Measurements from ENCODE around the gene AJAP1. TPM values are rescaled to one million over a fixed set of nuclear protein-coding genes. Genes with fewer than 3 reads are reported as not detected.

AJAP1 gene
- 1 to 10 TPM; 5.4 to 5.8 TPM for total RNA-seq
- polyA plus RNA-seq (ENCODE audit: insufficient read depth, low read depth, low replicate concordance): 5.0 TPM
- long read RNA-seq, donor 1, full-length matches to known transcripts: 2 of 2 reads
- long read RNA-seq, donor 1, partial matches to known transcripts: 0 of 2 reads
- long read RNA-seq, donor 1, other reads (novel, unspliced or antisense): 0 of 2 reads
- long read RNA-seq, donor 2, full-length matches to known transcripts: 1 of 1 reads
- long read RNA-seq, donor 2, partial matches to known transcripts: 0 of 1 reads
- long read RNA-seq, donor 2, other reads (novel, unspliced or antisense): 0 of 1 reads

DNA sequence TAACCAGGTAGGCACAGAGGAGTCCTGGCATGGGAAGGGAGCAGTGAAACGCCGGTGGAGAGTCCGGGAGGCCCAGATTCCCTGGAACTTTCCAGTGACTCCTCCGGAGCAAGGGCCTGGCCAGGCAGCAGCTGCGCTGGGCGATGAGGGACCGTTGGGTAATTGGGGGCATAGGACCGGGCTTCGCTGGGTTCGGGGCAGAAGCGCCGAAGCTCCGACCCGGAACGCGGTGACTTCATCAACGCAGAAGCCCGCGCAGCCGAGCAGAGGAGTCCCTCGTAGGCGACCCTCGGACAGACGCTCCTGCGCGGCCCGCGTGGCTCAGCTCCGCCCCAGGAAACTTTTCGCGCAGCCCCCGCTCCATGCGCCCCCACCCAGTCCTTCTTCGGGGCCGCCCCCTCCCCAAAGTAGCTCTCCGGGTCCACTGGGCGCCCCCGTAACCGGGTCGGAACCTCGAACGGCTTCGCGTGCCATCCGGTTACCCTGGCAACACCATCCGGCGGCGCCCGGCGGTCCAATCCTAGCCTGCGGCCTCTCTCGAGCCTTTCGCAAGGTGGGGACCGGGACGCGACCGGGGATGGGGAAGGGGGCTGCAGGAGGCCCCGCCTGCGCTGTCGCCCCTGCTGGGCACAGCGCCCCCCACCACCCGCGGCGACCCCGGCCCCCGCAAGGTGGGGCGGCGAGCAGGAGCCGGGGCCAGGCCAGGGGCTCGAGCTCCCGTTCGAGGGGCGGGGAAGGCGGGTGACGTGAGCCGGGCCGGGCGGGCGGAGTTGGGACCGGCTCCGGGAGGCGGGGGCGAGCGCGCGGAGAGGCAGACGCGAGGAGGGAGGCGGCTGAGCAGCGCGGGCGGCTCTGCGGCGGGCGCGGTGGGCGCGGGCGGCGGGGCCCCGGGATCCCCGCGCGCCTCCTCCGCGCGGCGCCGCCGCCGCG is at the start of gene AJAP1:
TSS of gene AJAP1 (plus strand) at position 814 of the 930 bp plus-strand sequence. CDS start 817 bp downstream, outside the sequence.
- WGBS, 2 donors: 4 to 5% methylated on average over 27 to 64 of the region's 112 CpGs
- no peaks in the 10 kb centered on the region for H3K9me3 ChIP-seq
- H3K36me3 ChIP-seq (ENCODE audit: low read depth, missing control alignments): no peaks in the 10 kb centered on the region
- no peaks in the 10 kb centered on the region for H3K4me1 ChIP-seq
- H3K4me3 ChIP-seq: peak within 1 kb of the TSS; percentile 49 to 54
- H3K27me3 ChIP-seq: no peaks in the 10 kb centered on the region
- H3K27ac ChIP-seq: peak within 1 kb of the TSS in 1 of 2 donors; percentile 50
- no peak for TF ChIP-seq CTCF (IDR thresholded peaks at IDR 0.05)
- TF ChIP-seq POLR2A (IDR thresholded peaks at IDR 0.05): no peak
- intact Hi-C loops (cut with DNase I; ENCODE audit: low total_unique reads): no loop called here
- DNase-seq: peak; percentile 39

DNA sequence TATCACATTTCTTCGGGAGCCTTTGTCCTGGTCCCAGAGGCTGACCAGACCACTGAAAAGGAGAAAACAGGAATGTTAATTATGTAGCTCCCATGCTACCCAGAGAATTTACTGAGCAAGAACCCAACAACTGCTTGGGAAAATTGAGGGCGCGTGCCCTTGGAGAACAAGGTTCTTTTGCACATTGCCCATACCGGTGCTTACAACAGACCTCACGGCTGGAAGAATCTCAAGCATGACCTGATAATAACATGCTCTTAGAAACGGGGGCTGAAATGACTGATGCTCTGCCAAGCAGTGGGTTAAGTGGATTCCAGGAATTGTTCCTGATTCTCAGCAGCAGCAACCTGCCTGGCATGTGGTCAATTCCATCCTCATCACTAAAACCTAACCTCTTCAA is 49.3 kb upstream of the AJAP1 start:
- H3K9me3 ChIP-seq: no peaks in the 10 kb centered on the region
- H3K4me1 ChIP-seq: no peaks in the 10 kb centered on the region
- no peaks in the 10 kb centered on the region for H3K36me3 ChIP-seq (ENCODE audit: low read depth, missing control alignments)
- H3K27me3 ChIP-seq: no peaks in the 10 kb centered on the region
- no peak for DNase-seq
- no peak overlapping the region for H3K27ac ChIP-seq
- TF ChIP-seq CTCF (IDR thresholded peaks at IDR 0.05) (no peak), POLR2A (IDR thresholded peaks at IDR 0.05) (no peak)
- WGBS, 2 donors: 35 to 54% methylated on average over 5 to 6 of the region's 6 CpGs
- intact Hi-C loops (cut with DNase I; ENCODE audit: low total_unique reads): no loop called here
- H3K4me3 ChIP-seq: no peak overlapping the region

- Histone ChIP-seq H3K27me3 (no peaks in the 10 kb centered on the region), H3K4me1 (no peaks in the 10 kb centered on the region), H3K27ac (no peak overlapping the region), H3K9me3 (no peaks in the 10 kb centered on the region), H3K36me3 (ENCODE audit: low read depth, missing control alignments) (no peaks in the 10 kb centered on the region), H3K4me3 (no peak overlapping the region)
- DNase-seq: no peak
- 69 to 81% methylated on average over 23 to 24 of the region's 24 CpGs for WGBS, 2 donors
- TF ChIP-seq POLR2A (IDR thresholded peaks at IDR 0.05) (no peak), CTCF (IDR thresholded peaks at IDR 0.05) (no peak)
- intact Hi-C loops (cut with DNase I; ENCODE audit: low total_unique reads): no loop called here
Measured at GRCh38 chr1:4611563-4612341, 42.7 kb upstream of the AJAP1 start.

DNA sequence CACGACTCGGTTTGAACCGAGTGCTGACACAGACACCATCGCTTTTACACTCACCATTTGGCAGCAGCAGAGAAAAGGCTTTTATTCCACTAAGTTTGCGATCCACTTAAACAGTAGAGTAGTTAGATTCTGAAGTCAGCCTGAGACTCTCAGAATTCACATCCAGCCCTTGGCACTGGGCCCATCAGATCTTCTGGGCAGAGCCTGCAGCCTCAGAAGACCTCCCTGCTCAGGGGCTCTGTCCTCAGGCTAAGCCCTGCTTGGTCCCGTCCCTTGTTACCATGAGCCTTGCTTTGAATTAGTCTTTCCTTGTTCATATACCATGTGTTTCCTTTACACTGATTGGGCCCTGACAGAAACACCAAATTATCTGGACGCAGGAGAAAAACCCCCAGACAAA is 41.4 kb upstream of the AJAP1 start:
- no peak overlapping the region for H3K27ac ChIP-seq
- H3K4me1 ChIP-seq: no peaks in the 10 kb centered on the region
- DNase-seq: no peak
- no peak for TF ChIP-seq POLR2A (IDR thresholded peaks at IDR 0.05)
- TF ChIP-seq CTCF (IDR thresholded peaks at IDR 0.05): no peak
- 60 to 71% methylated on average over 7 of the region's 7 CpGs for WGBS, 2 donors
- no peaks in the 10 kb centered on the region for H3K27me3 ChIP-seq
- intact Hi-C loops (cut with DNase I; ENCODE audit: low total_unique reads): no loop called here
- no peaks in the 10 kb centered on the region for H3K36me3 ChIP-seq (ENCODE audit: low read depth, missing control alignments)
- no peaks in the 10 kb centered on the region for H3K9me3 ChIP-seq
- no peak overlapping the region for H3K4me3 ChIP-seq

Measured in testis (tissue), 5 donors.